Pancreas (tissue), 10 donors: ENCODE results near the gene ASTN2. TPM values are rescaled to one million over a fixed set of nuclear protein-coding genes. Genes with fewer than 3 reads are reported as not detected.

Experiments used
- ATAC-seq, 4 donors: fragments of 200-7000 bp; cut with Tn5 transposase; one replicate each; pipeline versions ENCODE4 v1.8.0 to v1.9.1; 2020; ENCODE audit warnings: mild to moderate bottlenecking in 4 of 4, moderate library complexity in 4 of 4
- DNase-seq, 6 donors: peaks; one replicate each; pipeline ENCODE4 v3.0.0-alpha.2; 2020
- FAIRE-seq: peaks from 2 replicates; lab custom pipeline; 2012; peaks lifted over from hg19 to GRCh38; lab: Jason Lieb, UNC
- H3K27ac ChIP-seq, 4 donors: fragments of 200-600 bp; sonication (generic); 1 replicate in 3 of 4; 2 replicates in 1 of 4; pipeline versions ENCODE4 v1.5.0 to v1.8.0; 2020
- H3K27me3 ChIP-seq, 4 donors: fragments of 200-600 bp; one replicate each; pipeline ENCODE4 v1.8.0; 2021
- H3K36me3 ChIP-seq, 3 donors: fragments of 200-600 bp; sonication (generic) in 1 of 3; one replicate each; pipeline versions ENCODE4 v1.5.0 to v1.8.0; 2020 to 2021
- H3K4me1 ChIP-seq, 3 donors: fragments of 200-600 bp; one replicate each; pipeline ENCODE4 v1.8.0; 2021
- H3K4me3 ChIP-seq, 4 donors: fragments of 200-600 bp; sonication (generic) in 2 of 4; one replicate each; pipeline versions ENCODE4 v1.5.0 to v1.8.0; 2020 to 2021
- H3K9me3 ChIP-seq, 4 donors: fragments of 200-600 bp; one replicate each; pipeline ENCODE4 v1.8.0; 2021
- WGBS, 2 donors: extraction: QIAGEN DNeasy Blood & Tissue Kit; methylation state at CpG; one replicate each; pipeline ENCODE4 v1.1.7; 2013; 5-methylcytosine and 5-hydroxymethylcytosine counted together
- intact Hi-C, 3 donors: fragments of 100-400 bp; cut with DNase I; formaldehyde crosslinking; loops; one replicate each; pipeline versions ENCODE4 v1.11.1 to v1.14.2; 2022
- polyA plus RNA-seq, 2 donors: library from polyadenylated mRNA; stranded (reverse); fragments of 200-250 nt; gene quantifications; one replicate each; pipeline ENCODE4 v1.2.3, GENCODE V29; 2013
- total RNA-seq, 6 donors: library from RNA; stranded (reverse); fragmentation: NEBNext Ultra II Directional in 4 of 6; extraction: Animal tissue kit (Norgen Biotek cat#: 25700) in 4 of 6; gene quantifications; one replicate each; pipeline versions ENCODE4 v1.2.1 to v1.2.4, GENCODE V29; 2021 to 2023
- TF ChIP-seq, protein P1 (sequence below), 4 donors: fragments of 200-600 bp; sonication (generic) in 3 of 4; IDR thresholded peaks; one replicate each; pipeline versions ENCODE4 v1.5.0 to v1.8.0; 2021; ENCODE audit warnings: antibody characterized with exemption in 4 of 4
- donor health status: healthy with polysubstance abuse.
- donor health status: DM: no; HTN: no; CAD: no; lungs with moderate emphysema.
- donor health status: DM: no; HTN: no; CAD: no.
- donor health status: control.
- donor health status: control.
- donor health status: Bipolar disorder and iron deficiency.
- donor health status: DM: yes; HTN: yes; CAD: no.
- donor health status: DM: no; HTN: no; CAD: no.
- donor health status: DM: no; HTN: no; CAD: no.
- donor health status: DM: yes; HTN: yes; CAD: no.

The ASTN2 gene
- total and polyA plus RNA-seq, 8 donors = 1.3 to 11.9 (median 6.7) TPM

DNA sequence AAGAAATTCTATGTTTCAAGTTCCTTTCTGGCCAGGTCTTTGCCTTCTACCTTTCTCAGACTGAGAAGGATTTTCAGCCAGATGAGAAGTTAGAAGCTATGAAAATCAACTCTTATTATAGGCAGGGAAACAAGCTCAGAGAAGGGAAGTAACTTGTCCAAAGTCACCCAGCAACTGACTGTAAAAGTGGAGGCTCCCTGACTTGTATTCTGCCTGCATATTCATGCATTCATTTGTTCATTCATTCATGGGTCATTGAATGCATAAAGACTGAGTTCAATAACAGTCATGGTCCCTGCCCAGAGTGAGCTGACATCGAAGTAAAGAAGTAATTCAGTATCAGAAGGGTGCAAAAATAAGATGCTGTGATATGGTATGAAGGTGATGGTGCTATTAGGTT is 1021.7 kb downstream of the ASTN2 start:
- no peaks in the 10 kb centered on the region for H3K4me1 ChIP-seq
- H3K4me3 ChIP-seq = no peak overlapping the region
- 94 to 97% methylated on average over 1 of the region's 1 CpG for WGBS, 2 donors
- H3K36me3 ChIP-seq = no peaks in the 10 kb centered on the region
- intact Hi-C loops = no loop called here
- H3K27ac ChIP-seq = no peak overlapping the region
- TF ChIP-seq, protein P1, sequence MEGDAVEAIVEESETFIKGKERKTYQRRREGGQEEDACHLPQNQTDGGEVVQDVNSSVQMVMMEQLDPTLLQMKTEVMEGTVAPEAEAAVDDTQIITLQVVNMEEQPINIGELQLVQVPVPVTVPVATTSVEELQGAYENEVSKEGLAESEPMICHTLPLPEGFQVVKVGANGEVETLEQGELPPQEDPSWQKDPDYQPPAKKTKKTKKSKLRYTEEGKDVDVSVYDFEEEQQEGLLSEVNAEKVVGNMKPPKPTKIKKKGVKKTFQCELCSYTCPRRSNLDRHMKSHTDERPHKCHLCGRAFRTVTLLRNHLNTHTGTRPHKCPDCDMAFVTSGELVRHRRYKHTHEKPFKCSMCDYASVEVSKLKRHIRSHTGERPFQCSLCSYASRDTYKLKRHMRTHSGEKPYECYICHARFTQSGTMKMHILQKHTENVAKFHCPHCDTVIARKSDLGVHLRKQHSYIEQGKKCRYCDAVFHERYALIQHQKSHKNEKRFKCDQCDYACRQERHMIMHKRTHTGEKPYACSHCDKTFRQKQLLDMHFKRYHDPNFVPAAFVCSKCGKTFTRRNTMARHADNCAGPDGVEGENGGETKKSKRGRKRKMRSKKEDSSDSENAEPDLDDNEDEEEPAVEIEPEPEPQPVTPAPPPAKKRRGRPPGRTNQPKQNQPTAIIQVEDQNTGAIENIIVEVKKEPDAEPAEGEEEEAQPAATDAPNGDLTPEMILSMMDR (IDR thresholded peaks at IDR 0.05) = no peak
- ATAC-seq (no peak), DNase-seq (no peak), FAIRE-seq (no peak)
- H3K9me3 ChIP-seq = no peaks in the 10 kb centered on the region
- H3K27me3 ChIP-seq = no peaks in the 10 kb centered on the region

DNA sequence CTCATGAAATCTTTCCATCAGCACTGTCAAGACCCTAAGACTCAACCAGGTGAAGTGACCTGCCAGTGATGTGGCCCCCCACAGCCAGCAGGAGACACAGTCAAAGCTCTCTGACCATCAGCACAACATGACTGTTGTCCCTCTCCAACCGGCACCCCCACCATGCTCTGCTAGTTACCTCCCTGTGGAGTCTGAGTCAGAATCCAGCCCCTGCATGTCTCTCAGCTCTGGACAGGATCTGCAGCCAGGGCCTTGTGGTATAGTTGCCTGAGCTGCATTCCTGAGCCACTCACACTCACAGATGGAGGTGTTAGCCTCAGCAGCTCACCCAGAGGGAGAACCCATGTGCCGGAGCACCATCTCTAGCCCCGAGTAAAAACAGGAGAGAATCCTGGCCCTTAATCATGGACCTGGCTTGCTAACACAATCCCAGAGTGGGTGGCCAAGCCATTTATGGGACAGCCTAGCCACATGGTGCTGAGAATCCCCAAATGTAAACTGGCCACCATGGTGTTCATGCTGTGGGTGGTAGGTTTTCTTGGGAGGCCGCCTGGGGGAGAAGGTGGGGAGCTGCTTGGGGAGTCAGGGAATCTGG is 1023.5 kb downstream of the ASTN2 start:
- ATAC-seq = no peak
- DNase-seq = peak in 1 of 6 donors; percentile 20
- TF ChIP-seq, protein P1 (IDR thresholded peaks at IDR 0.05) = no peak
- Histone ChIP-seq H3K9me3 (no peaks in the 10 kb centered on the region), H3K4me1 (no peaks in the 10 kb centered on the region), H3K27me3 (no peaks in the 10 kb centered on the region), H3K4me3 (no peak overlapping the region), H3K36me3 (no peaks in the 10 kb centered on the region), H3K27ac (no peak overlapping the region)
- no peak for FAIRE-seq
- 92 to 93% methylated on average over 4 of the region's 4 CpGs for WGBS, 2 donors
- intact Hi-C loops = no loop called here

DNA sequence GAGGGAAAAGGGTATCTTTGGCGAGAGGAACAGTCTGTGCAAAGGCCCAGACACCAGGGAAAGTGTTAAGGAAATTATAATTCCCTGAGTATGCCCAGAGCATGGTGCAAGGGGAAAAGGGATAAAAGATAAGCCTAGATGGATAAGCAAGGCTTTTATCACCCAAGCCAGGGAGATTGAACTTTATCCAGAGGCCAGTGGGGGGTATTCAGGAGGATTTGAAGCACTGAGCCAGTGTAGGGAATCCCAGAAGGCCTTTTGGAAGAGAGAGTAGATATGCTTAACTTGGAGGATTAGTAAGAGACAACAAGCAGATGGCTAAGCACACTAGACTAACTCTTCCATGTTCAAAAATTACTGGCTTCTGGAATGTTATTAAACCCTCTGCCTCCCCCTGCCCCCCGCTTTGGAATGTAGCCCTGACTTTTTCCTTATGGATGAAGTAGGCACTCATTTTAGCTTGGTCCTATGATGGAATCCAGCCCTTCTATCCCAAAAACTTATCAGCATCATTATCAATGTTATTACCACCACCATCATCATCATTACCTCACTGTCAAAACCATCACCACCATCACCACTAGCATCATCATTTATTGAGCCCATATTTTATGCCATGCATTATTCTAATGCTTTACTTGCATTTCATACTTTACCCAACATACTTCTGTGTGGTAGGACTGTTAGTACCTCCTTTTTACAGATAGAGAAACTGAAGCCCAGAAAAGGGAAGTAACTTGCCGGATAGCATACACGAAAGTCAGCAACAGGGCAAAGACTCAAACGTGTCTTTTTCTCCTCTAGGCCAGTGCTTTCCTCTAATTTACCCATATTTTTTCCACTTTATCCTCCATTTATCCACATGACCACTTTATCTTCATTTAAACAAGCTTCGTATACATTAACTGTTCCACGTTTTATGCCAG is 1024.3 kb downstream of the ASTN2 start:
- Histone ChIP-seq H3K9me3 (no peaks in the 10 kb centered on the region), H3K36me3 (no peaks in the 10 kb centered on the region), H3K27me3 (no peaks in the 10 kb centered on the region), H3K27ac (no peak overlapping the region), H3K4me3 (no peak overlapping the region), H3K4me1 (no peaks in the 10 kb centered on the region)
- WGBS, 2 donors = 89 to 93% methylated on average over 7 of the region's 7 CpGs
- TF ChIP-seq, protein P1 (IDR thresholded peaks at IDR 0.05) = no peak
- FAIRE-seq = no peak
- intact Hi-C loops = no loop called here
- DNase-seq = no peak
- no peak for ATAC-seq

DNA sequence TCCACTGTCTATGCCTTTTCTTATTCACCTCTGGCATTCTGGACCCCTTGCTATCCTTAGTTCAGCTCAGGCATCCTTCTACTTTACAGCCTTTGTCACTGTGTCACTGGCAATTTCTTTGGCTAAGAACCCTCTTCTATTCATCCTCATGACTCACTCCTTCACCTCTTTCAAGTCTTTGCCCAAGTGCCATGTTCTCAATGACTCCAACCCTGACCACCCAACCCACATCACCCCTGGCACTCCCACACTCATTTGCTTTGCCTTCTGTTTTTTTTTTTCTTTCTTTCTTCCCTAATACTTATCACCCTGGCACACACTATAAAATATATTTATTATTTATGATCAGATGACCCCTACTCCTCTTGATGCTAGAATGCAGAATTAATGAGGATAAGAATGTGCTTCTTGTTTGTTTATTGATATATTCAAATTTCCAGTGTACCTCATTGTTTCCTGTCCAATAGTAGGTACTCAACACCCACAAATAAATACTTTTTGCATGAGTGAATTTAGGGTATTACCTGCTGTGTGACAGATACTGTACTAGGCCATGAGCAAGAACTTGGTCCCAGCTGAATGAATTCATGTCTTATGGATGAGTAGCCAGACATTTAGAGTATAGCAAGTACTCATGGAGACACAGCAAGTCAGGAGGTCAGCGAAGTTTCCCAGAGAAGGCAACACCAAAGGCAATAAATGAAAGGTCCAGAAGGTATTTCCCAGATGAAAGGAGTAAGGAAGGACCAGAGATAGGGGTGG is 1025.1 kb downstream of the ASTN2 start:
- Histone ChIP-seq H3K27me3 (no peaks in the 10 kb centered on the region), H3K36me3 (no peaks in the 10 kb centered on the region), H3K27ac (no peak overlapping the region), H3K4me1 (no peaks in the 10 kb centered on the region), H3K9me3 (no peaks in the 10 kb centered on the region), H3K4me3 (no peak overlapping the region)
- intact Hi-C loops = loop anchor here in 1 of 3 donors (10.0 kb wide), 1 partner anchor 65 kb away; no protein-coding TSS in a partner anchor
- DNase-seq (no peak), ATAC-seq (no peak), FAIRE-seq (no peak)
- WGBS, 2 donors = 95 to 96% methylated on average over 1 of the region's 1 CpG
- TF ChIP-seq, protein P1 (IDR thresholded peaks at IDR 0.05) = no peak
